PFSK-1 (cell line): ENCODE results near the gene SLC17A9.

Experiments
- FOXP2 ChIP-seq: optimal IDR thresholded peaks from 2 replicates; pipeline ENCODE3; 2011; ENCODE audit warnings: borderline replicate concordance, control low read depth, inconsistent platforms; ENCODE audit not compliant: insufficient read depth; ENCODE audit errors: extremely low read length, extremely low read depth
- POLR2AphosphoS5 ChIP-seq: IDR thresholded peaks from 2 replicates; pipeline ENCODE4 v1.6.1; 2012; ENCODE audit warnings: low read depth, mild to moderate bottlenecking, control low read depth, low read length, moderate library complexity
- REST ChIP-seq, 2 experiments: IDR thresholded peaks; 2 replicates each; pipeline versions ENCODE4 v1.6.1 to v1.8.0; 2011 to 2012; ENCODE audit warnings: low read depth in 2 of 2, low read length in 2 of 2, control low read depth in 1 of 2, inconsistent platforms in 1 of 2, mild to moderate bottlenecking in 1 of 2, moderate library complexity in 1 of 2; ENCODE audit not compliant: insufficient read depth in 1 of 2
- SIN3A ChIP-seq: IDR thresholded peaks from 2 replicates; pipeline ENCODE4 v1.6.1; 2012; ENCODE audit warnings: mild to moderate bottlenecking, low read length, moderate library complexity, borderline replicate concordance; ENCODE audit not compliant: insufficient read depth
- TAF1 ChIP-seq: IDR thresholded peaks from 2 replicates; pipeline ENCODE4 v1.6.1; 2012; ENCODE audit warnings: low read length, control low read depth, borderline replicate concordance; ENCODE audit not compliant: insufficient read depth

The SLC17A9 gene

GRCh38 chr20:62959998-62960436 lies 7.5 kb downstream of the SLC17A9 start:
- TF ChIP-seq TAF1 (no peak), FOXP2 (no peak), POLR2AphosphoS5 (no peak), REST (IDR thresholded peaks at IDR 0.05; ENCODE audit: insufficient read depth in 1 of 2, low read depth in 2 of 2, low read length in 2 of 2) (no peak), SIN3A (no peak)

- TF ChIP-seq REST (IDR thresholded peaks at IDR 0.05; ENCODE audit: insufficient read depth in 1 of 2, low read depth in 2 of 2, low read length in 2 of 2) (no peak), FOXP2 (no peak), SIN3A (no peak), TAF1 (no peak), POLR2AphosphoS5 (no peak)
Measured at GRCh38 chr20:62961310-62961783, 8.8 kb downstream of the SLC17A9 start.

DNA sequence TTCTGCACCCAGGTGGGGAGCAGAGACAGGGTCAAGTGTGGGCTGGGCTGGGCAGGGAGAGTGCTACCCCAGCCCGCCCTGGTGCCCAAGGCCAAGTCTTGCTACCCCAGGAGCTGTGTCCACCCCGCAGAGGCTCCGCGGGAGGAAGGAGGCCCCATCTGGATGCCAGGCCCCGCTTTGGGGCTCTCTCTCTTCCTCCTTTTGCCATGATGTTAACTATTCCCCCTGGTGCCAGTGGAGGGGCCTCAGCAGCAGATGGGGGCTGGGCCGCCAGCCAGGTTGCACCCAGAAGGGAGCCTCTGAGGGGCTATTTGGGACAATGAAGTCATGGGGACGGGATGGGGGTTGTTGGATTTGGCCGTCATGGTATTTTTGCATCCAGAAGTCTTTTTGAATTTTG lies 9.3 kb downstream of the SLC17A9 start:
- TF ChIP-seq REST (IDR thresholded peaks at IDR 0.05; ENCODE audit: insufficient read depth in 1 of 2, low read depth in 2 of 2, low read length in 2 of 2) (no peak), TAF1 (no peak), FOXP2 (no peak), SIN3A (no peak), POLR2AphosphoS5 (no peak)

DNA sequence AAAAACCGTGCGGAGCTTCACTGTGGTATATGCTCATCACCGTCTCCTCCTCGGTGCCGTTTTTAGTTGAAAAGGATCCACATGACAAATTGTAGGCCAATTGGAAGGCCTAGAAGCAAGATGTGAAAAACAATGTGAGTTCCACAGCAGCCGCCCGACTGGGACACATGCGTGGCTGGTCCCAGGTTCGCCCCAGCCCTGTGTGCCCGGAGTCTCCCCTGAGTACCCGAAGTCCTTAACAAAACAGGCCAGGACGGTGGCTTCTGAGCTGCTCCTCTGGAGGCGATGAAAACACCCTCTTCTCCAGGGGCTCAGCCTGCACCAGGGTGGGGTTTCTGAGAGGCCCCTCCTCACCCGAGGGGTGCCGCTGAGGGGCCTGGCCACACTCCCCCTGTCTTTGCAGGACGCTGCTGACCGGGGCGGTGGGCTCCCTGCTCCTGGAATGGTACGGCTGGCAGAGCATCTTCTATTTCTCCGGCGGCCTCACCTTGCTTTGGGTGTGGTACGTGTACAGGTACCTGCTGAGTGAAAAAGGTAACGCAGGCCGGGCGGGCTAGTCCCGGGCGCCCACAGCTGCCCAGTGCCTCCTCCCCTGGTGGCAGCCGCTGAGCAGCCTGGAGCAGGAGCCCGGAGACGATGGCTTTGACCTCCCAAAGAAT lies 9.8 kb downstream of the SLC17A9 start:
- no peak for TF ChIP-seq SIN3A
- no peak for TF ChIP-seq POLR2AphosphoS5
- no peak for TF ChIP-seq TAF1
- TF ChIP-seq FOXP2, result no peak
- TF ChIP-seq REST (IDR thresholded peaks at IDR 0.05; ENCODE audit: insufficient read depth in 1 of 2, low read depth in 2 of 2, low read length in 2 of 2), result no peak
